ENCODE measurements around the gene LMO7.

GRCh38 chr13:75621147-75621546 lies 15.0 kb upstream of the LMO7 start:
- TF ChIP-seq POLR2A (IDR thresholded peaks at IDR 0.05) (no peak), CTCF (IDR thresholded peaks at IDR 0.05) (no peak)
